Measurements from ENCODE around the gene TRMO.
"Not testable (repeated sequence)": the region's sequence is repeated elsewhere in the genome, so short reads cannot be mapped to it uniquely, and the experiment has no call there.

TRMO gene, protein sequence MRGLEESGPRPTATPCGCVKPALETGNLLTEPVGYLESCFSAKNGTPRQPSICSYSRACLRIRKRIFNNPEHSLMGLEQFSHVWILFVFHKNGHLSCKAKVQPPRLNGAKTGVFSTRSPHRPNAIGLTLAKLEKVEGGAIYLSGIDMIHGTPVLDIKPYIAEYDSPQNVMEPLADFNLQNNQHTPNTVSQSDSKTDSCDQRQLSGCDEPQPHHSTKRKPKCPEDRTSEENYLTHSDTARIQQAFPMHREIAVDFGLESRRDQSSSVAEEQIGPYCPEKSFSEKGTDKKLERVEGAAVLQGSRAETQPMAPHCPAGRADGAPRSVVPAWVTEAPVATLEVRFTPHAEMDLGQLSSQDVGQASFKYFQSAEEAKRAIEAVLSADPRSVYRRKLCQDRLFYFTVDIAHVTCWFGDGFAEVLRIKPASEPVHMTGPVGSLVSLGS

DNA sequence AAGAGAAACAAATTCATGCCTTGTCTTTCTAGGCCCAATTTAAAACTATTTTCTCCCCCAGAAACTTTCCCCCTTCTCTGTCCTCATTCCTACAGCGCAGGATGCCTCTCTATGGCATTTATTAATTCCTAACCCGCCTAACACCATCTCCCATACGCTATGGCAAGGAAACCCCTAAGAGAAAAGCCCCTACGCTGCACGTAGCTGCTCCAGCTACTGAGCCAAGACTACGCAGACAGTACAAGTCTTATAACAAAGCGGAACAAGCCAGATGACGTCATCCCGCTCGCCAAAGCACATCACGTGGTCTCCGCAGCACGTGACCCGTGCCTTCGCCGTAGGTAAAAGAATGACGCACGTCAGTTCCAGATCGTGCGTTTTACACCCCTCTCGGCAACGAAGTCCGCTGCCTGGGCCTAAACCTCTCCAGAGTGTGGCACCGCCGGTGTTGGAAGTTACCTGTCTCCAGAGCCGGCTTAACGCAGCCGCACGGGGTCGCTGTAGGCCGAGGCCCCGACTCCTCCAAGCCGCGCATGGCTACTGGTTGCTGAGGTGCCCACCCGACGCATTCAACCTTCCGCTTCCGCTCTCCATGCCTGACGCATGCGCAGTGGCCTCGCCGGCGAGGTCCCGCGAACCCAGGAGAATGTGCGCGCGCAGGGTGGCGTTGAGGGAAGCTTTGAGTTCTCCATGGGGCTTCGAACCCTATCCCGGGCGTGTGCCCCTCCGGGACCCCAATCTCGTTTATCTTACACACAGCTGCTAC, at the start of gene TRMO:
Gene TRMO (minus strand): TSS at position 542 of the 766 bp plus-strand sequence. CDS start 7 bp downstream, at position 535.
- DNase-seq (ENCODE audit: low spot score) = peak; percentile 99

DNA sequence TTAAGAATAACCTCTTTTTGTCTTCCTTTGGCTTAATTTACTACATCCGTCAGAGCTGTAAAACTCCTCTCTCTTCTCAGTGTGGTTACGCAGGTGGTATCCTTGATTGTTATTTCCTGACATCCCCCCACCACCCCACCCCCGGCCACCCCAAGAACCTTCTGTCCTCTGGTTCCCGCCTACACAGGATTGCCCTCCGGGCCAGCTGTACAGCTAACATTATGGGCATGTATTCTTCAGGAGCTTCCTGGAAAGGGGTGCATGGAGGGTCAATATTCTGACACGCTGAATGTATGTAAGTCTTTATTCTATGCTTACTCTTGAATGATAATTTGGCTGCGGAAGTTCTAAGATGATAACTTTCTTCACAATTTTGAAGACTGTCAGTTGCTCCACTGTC, 47.9 kb upstream of the TRMO start:
- no peak for DNase-seq (ENCODE audit: low spot score)

DNA sequence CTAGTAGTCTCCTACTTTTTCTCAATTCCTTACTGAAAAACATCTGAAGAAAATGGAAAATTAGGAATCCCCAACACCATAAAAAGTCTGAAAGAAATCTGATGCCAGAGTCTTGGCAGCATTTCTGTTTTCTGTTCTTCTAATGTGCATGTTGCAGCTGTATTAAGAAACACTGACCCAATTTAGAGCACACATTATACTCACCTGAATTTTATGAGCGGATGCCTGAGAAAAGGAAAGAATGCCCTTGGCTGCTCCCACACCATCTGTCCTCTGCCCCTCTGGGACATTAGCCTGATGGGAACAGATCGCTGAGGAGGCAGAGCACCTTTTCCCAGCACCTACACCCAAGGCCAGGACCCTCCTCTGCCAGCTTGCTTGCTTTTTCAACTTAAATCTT, 46.7 kb upstream of the TRMO start:
- DNase-seq (ENCODE audit: low spot score) = no peak

DNA sequence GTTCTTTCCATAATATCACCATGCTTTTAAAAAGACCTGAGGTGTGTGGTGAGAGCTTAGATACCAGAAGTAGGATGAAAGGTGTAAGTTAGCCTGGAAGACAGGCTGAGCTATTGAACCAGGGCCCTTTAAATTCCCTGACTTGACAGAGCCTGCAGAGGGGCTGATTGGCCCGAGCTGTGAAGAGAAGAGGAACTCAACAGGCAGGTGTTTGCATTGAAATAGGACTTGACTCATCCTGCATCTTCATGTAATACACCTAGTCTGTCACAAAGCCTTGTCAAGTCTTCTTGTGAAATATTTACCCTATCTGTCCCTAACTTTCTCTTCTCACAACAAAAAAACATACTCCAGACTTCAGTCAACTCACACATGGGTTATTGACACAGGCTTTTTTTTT, 44.2 kb upstream of the TRMO start:
- no peak for DNase-seq (ENCODE audit: low spot score)

DNA sequence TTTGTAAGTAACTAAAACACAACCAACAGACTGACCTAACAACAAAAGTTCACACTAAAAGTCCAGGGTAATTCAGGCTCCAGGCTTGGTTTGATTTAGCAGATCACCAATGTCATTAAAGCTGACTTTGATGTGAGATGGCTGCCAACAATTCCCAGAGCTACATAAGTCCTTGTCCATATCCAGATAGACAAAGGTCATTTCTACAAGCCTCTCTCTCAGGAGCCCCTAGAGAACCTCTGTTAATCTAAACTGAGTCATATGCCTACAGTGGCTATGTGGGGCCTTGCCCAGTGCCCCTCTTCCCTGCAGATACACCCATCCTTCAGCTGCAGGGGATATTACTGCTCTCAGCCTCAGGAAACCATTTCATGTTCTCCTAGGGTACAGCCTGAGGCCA, 42.6 kb upstream of the TRMO start:
- DNase-seq (ENCODE audit: low spot score) = no peak

DNA sequence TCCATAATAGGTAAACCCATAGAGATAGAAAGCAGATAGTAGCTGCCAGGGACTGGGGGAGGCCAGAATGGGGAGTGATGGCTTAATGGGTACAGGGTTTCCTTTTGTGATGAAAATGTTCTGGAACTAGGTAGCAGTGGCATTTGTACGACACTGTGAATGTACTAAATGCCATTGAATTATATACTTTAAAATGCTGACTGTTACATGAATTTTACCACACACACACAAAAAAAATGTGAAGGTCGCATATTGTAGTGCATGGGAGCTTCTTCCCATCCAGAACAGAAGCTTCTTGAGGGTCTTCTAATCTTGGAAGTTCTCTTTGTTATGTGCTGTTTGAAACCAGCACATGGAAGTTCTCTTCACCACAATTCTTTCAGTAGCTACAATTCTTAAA, 40.9 kb upstream of the TRMO start:
- no peak for DNase-seq (ENCODE audit: low spot score)

DNA sequence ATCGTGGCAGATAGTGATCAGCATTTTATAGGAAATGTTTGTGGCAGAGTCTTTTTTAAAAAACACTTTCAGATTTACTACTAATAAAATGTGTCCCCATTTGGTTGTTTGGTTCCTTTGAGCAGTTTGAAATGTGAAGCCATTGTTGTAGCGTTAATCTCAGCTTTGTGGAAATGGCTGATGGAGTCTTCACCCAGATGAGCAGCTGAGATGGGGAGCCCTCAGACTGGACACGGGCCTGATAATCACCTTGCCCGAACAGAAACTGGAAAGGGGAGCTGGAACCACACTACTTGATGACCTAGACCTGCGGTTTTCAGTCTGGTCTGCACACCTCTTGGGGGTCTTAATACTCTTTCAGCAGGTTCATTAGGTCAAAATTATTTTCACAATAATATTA, 40.3 kb upstream of the TRMO start:
- no peak for DNase-seq (ENCODE audit: low spot score)

DNA sequence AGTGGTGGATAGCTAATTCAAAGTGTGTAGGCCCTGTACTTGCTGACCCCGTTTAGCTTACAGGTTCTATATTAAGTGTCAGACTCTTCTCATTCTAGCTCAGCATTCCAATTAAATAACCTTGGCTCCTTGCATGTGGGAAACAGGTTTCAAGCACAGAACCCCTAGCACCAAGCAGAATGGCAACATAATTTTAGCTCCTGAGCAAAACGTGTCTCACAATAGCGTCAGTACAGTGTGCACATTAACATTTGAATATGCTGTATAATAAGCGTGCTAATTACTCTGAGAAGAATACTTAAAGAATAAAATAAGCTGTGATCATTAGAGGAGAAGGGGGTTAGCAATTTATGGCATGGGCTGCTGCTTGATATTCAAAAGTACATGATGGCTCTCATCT, 39.8 kb upstream of the TRMO start:
- no peak for DNase-seq (ENCODE audit: low spot score)

DNA sequence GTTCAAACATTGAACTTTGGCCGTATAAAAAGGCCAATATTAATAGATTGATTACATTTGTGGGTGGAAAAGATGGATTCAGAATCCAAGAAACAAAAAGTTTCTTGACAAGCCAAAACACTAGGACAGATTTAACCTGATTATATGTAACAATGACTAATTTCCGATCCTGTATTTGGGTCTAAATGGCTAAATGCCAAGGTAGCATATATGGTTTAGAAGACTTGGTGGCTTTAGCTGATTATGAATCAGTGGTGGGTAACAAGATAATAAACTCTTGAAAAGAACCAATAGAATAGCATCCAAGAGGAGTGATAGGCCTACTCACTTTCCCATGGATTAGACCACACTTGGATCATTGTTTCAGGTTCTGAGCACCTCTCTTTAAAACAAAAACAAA, 39.1 kb upstream of the TRMO start:
- DNase-seq (ENCODE audit: low spot score) = no peak

DNA sequence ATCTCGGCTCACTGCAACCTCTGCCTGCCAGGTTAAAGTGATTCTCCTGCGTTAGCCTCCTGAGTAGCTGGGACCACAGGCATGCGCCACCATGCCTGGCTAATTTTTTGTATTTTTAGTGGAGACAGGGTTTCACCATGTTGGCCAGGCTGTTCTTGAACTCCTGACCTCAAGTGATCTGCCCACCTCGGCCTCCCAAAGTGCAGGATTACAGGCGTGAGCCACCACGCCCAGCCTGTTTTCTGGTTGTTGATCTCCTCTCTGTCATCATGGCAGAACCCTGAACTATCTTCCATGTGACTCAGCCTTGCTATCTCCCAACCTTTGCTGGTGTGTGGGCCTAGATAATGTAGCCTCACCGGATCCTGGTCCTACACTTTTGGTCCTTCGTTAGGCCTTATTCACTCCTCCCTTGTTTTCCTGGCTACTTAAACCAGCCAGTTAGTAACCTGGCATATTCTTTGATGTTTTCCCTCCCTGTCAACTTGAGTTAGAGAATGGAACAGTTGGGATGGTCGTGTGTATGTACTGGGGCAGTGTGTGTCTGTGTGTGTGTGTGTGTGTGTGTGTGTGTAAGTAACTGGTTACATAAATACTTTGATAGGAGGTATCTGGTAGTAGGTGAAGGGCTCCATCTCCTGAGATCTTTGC, 38.5 kb upstream of the TRMO start:
- not testable (repeated sequence) for DNase-seq (ENCODE audit: low spot score)

DNA sequence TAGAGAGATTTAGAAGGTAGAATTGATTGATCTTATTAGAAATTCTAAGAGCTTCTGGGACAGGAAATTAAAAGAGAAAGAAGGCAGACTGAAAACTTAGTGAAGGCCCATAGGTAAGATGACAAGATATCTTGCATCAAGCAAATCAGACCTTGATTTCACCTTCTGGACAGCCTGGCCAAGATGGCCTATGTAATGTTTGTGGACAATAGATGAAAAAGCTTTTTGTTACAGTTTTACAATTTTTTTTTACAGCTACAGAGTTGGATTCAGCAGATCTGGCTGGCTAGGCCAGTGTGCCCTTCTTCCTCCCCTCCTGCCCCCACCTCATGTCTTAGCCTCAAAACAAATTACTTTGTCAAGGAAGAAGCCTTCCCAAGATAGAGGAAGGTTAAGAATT, 37.3 kb upstream of the TRMO start:
- DNase-seq (ENCODE audit: low spot score) = no peak

DNA sequence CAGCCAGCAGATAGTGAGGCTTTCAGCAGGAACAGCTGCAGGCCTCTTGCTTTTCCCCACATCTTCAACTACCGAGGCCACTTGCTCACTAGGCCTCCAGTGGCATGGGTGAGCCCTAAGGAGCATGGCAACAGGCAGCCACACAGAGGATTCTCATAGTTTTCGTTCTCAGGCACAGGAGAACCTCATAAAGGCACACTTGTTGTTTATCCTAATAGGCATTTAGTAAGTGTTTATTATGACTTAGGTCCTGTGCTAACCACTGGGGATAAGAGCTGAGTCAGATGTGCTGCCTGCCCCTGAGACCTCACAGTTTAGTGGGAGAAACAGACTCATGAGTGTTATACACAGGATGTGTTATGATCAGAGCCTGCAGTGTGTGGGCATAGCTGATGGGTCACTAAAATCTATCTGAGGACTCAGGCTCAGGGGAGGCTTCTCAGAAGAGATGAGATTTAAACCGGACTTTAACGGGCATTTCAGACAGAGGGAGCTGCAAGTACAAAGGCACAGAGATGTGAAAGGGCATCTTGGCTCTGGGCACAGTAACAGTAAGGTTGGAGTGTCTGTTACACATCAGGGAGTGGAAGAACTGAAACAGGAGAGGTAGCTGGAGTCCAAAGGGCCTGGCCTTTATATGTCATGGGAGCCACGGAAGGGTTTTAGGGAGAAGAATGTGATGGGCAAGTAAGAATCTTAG, 36.7 kb upstream of the TRMO start:
- peak; percentile 52 for DNase-seq (ENCODE audit: low spot score)

DNA sequence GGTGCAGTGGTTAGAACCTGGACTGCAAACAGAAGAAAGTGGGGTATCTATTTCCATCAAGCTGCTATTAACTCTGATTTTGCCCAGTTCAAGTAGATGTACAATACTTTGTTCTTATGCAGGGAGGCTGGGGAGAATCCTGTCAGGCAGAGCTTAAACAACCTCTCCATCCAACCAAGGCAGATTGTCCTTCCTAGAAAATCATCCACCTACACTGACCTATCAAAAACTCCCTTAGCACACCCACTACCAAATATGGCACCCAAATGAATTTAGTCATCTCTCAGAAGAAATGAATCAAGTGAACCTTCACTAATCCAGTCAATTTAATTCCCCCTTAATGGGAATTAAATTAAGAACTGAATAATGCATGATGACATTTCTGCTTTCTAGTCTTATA, 34.0 kb upstream of the TRMO start:
- no peak for DNase-seq (ENCODE audit: low spot score)

DNA sequence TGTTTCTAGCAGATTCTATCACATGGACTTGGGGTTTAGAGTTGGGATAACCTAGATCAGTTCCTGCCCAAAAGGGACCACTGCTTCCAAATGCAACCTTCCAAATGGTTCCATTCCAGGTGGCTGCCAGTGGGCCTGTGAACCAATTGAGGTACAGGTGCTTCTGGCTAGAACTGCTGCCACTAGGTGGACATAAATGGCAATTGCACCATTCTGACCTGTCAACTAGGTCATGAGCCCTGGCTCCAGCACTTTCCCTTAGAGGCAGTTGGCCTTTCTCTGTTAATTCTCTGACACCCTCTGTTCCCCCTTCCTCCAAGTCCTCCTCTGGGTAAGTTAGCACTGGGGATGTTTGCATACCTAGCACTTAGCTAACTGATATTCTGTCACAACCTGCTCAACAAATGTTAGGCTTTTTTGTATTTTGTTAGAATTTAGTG, 32.3 kb upstream of the TRMO start:
- DNase-seq (ENCODE audit: low spot score) = peak; percentile 71

DNA sequence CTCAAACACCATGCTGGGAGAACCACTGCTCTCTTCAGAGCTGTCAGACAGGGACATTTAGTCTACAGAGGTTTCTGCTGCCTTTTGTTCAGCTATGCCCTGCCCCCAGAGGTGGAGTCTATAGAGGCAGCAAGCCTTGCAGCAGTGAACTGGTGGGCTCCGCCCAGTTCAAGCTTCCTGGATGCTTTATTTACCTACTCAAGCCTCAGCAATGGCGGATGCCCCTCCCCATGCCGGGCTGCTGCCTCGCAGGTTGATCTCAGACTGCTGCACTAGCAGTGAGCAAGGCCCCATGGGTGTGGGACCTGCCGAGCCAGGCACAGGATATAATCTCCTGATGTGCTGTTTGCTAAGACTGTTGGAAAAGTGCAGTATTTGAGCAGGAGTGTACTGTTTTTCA, 28.6 kb upstream of the TRMO start:
- not testable (repeated sequence) for DNase-seq (ENCODE audit: low spot score)

DNA sequence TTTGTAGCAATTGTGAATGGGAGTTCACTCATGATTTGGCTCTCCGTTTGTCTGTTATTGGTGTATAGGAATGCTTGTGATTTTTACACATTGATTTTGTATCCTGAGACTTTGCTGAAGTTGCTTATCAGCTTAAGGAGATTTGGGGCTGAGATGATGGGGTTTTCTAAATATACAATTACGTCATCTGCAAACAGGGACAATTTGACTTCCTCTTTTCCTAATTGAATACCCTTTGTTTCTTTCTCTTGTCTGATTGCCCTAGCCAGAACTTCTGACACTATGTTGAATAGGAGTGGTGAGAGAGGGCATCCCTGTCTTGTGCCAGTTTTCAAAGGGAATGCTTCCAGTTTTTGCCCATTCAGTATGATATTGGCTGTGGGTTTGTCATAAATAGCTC, 24.8 kb upstream of the TRMO start:
- DNase-seq (ENCODE audit: low spot score) = not testable (repeated sequence)

DNA sequence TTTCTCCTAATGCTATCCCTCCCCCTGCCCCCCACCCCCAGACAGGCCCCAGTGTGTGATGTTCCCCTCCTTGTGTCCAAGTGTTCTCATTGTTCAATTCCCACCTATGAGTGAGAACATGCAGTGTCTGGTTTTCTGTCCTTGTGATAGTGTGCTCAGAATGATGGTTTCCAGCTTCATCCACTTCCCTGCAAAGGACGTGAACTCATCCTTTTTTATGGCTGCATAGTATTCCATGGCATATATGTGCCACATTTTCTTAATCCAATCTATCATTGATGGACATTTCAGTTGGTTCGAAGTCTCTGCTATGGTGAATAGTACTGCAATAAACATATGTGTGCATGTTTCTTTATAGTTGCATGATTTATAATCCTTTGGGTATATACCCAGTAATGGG, 23.2 kb upstream of the TRMO start:
- not testable (repeated sequence) for DNase-seq (ENCODE audit: low spot score)

DNA sequence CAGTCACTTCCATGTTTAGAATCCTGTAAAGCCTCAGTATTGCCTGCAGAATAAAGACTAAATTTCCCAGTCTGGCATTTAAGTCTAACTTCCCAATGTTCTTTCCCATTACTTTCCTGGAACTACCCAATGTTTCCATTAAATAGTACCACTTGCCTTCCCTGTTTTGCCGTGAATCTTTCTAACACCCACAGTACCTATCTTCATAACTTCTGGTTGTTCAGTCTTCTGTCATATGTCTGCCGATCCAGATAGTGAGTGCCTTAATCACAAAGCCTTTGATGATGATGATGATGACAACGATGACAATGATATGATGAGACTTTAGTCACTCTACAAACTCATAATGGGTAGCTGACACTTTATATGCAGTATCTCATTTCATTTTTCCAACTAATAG, 22.3 kb upstream of the TRMO start:
- peak; percentile 28 for DNase-seq (ENCODE audit: low spot score)

DNA sequence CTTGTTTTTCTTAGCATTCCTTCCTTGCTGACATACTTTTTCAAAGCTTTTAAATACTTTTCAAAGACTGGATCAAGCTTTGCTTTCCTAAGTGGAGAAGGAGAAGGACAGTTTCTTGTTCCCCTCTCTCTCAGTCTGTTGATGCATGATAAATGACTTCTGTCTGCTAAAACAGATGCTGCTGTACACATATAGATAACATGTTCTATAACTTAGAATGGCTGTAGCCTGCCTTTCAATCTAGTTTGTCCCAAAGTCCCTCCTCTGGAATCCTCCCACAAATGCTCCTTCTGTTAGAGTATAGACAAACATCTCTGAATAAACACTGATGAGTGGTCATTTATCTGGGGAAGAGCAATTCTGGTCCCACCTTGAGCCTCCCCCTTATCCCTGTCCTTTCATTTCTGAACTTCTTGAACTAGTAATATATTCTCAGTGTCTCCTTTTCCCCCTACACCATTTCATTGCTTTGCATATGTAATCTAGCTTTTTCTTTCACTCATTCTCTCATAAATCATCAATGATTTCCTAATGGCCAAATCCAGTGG, 21.1 kb upstream of the TRMO start:
- DNase-seq (ENCODE audit: low spot score) = no peak

DNA sequence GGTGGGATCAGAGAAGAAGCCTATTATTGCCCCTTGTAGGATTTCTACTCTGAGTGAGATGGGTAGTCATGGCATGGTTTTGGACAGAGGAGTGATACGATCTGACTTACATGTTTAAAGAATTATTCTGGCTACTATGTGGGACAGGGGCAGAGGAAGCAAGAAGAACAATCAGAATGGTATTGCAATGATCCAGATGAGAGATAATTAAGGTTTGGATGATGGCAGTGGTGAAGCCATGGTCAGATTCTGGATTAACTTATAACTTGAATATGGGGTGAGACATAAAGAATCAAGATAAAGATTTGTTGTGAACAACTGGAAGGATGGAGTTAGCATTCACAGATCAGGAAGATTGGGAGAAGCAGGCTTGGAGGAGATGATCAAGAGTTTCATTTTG, 19.0 kb upstream of the TRMO start:
- DNase-seq (ENCODE audit: low spot score) = no peak

DNA sequence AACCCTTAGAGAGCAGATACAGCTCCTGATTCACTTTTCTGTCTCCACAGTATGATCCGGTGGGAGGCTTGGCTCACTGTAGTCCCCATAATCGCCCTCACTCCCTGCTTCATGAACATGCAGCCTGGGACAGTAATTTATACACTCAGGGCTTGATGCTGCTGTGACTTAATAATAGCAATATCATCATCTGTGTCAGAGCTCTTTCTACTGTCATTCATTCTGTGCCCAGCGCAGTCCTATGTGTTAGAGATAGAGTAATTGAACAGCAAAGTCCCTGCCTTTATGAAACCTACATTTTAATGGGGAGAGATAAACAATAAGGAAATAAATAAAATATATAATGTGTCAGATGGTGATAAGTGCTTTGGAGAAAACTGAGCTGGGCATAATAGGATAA, 18.4 kb upstream of the TRMO start:
- no peak for DNase-seq (ENCODE audit: low spot score)

DNA sequence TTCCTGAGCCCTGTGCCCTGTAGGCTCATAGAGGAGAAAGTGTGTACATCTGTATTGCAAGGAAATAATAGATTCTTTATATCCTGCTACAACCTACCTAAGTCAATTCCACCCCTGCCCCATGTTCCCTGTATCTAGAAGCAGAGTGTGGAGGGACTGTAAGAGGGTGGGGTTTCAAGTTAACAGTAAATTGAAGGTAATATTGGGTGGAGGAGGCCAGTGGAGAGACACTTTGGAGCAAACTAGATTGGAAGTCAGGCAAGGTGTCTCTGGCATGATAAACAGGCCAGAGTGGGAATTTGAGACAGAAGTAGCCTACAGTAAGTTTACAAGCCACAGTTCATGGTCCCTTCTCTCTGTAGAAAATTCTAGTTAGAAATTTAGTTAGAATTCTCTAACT, 17.9 kb upstream of the TRMO start:
- DNase-seq (ENCODE audit: low spot score) = no peak

Measured in RKO (cell line).